GM19025 (cell line): ENCODE measurements around the gene PRKAR1B.

Experiments
- ATAC-seq: cut with Tn5 transposase; IDR thresholded peaks from one replicate; pipeline ENCODE4 v1.9.1; 2021; ENCODE audit warnings: mild to moderate bottlenecking, low read depth, moderate library complexity; ENCODE audit not compliant: unreplicated experiment

PRKAR1B gene

DNA sequence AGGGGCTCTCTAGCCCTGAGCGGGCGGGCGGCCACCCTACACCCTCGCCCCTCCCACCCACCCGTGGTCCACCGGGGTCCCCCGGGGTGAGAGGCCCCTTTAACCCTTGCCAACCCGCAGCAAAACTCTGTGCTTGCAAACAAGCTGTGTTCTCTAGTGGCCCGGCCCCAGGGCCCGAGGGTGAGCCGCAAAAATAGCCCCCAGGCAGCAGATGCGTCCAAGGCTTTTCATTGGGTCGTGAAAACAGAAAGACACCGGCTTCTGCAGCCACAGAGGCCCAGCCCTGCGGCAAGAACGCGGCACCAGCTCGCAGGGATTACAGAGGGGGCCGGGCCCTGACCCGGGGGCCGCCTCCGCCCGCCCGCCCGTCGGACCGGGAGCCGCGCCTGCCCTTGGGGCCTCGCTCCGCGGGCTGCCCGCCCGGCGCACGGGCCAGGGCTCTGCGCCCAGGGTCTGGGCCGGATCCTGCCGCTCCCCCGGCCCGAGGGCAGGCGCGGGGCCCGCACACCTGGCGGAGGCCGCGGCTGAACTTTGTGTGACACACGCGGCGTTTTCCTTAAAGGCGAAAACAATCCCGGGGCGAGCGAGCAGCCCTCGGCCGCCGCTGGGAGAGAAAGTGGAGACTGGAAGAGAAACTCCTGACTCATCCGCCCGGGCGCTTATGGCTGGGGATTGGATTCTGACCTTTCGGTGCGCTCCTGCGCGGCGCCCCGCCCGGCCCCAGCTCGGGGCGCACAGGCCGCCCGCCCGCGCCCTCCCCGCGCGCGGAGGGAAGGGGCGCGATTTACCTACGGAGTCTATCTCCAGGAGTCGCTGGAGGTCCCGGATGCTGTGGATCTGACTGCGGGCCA is 210.2 kb downstream of the PRKAR1B start:
- no peak for ATAC-seq

DNA sequence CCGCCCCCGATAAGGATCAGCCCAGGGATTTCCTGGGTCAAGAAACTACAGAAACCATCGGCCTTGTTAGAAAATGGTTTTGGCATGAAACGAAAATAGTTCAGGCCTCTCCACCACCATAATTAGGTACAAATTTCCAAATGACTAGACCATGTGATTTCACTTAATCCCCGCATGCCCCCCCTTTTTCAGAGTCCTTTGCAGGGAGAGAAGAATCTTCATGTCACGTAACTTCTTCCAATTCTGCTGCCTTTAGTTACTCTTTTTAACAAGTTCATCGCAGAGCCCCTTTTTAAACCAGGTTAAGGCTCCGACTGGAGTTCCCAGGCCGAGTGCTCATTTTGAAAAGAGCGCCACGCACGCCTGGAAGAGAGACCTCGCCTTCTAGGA is 210.9 kb downstream of the PRKAR1B start:
- ATAC-seq, result no peak

DNA sequence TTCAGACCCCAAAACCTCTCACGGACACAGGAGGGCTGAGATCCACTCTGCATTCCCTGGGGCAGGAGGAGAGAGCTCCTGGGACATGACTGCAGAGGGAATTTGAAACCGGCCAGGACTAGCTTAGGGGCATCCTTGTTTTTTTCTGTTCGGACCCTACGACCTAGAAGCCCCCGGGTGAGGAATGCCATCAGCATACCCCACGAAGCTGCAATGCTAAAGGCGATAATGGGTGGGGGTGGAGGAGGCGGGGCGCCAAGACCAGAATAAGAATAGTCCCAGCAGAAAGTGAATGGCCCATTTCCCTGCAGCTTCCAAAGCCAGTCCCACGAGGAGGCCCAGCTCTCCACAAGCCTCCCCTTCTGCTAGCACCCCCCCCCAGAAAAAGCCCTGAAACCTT is 211.5 kb downstream of the PRKAR1B start:
- ATAC-seq, result no peak

DNA sequence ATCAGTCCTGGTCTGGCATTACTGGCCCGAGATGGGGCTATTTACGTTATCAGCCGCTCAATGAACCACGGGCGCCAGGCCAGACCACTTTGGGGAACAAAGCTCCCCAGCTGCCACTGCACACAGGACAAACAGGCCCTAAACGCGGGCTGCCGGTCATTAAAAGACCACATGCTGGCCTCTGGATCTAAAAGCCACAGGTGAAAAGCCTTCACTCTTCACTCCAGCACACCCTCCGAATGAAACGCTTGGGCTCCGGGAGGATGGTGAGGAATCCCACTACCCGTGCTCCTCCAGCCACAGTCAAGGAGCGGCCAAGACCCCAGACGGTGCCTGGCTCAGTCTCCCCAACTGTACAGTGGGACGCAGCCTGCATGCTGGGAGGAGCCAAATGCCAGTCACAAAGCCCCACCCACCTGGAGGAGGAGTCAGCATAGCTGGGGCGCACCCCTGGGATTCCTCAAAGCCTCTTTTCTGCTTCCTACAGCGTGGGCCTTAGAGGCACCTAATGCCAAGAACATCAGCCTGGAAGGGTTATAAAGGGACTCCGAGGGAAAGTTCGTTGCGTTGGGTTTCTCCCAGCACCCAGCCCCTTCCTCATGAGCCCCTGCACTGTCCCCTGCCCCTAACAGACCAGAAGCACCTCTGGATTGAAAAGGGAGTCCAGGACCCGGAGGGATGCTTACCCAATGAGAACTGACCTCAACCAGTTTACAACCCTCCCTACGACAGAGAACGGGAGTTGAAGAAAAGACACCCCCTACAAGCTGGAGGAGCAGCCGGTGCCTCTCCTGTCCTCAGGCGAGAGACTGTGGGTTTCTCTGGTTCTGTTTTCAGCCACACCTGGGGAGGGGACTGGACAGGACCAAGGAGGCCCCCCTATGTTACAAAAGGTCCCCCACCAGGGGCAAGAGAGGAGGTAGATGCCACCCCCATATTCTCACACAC is 212.2 kb downstream of the PRKAR1B start:
- ATAC-seq, result no peak

DNA sequence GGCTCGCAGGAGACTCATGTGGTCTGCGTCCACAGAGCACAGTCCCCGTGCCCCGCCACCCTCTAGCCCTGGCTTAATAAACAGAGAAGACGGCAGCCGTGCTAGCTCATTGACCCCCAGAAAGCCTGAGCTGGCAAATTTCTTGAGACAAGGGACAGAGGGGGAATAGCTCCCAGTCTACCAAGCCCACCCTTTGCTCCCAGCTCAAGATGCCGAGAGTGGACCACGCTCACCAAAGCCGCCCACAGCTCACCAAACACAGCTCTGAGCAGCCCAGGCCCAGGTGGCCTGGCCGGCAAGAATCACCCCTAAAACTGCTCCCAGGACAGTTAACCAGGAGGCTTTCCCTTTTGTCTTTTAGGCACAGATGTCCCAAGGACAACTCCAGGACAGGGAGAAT is 212.8 kb downstream of the PRKAR1B start:
- no peak for ATAC-seq

DNA sequence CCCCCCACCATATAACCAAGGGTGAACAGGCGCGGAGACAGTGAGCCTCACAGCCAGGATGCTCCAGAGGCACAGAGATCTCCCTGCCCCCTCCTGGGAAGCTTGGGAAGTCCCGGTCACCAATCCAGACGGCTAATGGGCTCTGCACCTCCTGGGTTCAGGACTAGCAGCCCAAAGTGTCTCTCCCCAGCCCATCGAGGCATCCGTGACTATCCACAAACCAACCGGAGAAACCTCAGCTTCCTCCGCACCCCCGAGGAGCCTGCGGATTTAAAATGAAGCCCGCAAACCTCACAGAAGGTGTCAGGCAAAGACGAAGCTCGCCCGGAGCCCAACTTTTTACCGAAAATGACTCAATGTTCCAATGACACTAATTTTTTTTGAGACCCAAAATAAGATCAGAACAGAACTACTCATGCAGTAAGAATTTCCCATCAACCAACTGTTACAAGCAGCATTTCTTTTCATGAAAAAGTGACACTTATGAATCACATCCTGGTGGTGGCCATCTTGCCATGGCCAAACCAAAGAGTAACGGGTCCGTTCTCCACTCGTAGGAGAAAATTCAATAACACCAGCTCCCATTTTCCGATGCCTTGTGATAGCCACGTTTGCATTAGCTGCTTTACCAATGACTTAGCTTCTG is 213.4 kb downstream of the PRKAR1B start:
- ATAC-seq, result no peak

DNA sequence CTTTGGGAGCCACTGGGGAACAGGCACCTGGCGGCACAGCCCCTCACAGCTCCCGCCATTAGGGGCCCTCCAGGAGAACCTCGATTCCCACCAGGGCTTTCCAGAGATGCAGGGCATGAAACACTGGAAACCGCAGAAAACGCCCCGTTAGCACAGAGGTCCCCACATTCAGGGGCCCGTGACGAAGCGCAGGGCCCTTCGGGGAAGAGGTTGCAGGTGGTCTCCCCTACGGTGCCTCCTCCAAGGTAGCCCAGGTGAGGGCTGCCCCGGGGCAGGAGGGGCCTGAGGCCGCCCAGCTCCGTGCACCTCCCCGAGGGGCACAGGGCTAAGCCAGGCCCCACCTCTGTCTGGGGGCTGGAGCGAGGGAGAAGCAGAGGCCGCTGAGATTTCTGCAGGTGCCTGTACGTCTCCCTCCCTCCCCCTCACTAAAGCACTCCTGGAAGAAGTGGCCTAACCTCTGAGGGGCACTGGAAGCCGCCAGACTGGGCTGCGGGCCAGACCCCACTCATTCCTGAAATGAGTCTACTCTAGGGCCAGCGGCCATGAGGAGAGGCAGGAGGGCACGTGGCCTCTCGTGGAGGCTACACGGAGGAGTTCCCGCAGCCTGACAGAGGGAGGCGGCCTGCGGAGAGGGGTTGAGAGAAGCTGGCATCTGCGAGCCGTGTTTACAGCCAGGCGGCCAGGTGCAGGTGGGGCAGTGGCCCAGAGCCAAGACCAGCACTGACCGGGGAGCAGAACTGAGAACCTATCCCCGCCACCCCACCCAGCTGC is 214.4 kb downstream of the PRKAR1B start:
- ATAC-seq, result no peak

DNA sequence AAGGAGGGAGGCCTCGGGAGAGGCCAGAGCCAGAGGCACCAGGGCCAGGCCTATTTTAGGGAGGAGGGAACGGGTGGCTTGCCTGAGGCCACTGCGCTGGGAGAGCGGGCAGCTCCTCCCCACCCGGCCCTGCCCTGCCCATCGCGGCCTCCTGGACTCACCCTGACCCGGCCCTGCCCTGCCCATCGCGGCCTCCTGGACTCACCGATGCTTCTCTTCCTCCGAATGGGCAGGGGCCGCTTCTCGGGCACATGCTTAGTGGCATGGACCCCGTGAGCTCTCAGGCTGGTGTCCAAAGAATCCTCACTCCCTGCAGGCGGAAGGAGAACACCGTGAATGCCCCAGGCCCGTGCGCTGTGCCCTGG is 215.0 kb downstream of the PRKAR1B start:
- no peak for ATAC-seq

DNA sequence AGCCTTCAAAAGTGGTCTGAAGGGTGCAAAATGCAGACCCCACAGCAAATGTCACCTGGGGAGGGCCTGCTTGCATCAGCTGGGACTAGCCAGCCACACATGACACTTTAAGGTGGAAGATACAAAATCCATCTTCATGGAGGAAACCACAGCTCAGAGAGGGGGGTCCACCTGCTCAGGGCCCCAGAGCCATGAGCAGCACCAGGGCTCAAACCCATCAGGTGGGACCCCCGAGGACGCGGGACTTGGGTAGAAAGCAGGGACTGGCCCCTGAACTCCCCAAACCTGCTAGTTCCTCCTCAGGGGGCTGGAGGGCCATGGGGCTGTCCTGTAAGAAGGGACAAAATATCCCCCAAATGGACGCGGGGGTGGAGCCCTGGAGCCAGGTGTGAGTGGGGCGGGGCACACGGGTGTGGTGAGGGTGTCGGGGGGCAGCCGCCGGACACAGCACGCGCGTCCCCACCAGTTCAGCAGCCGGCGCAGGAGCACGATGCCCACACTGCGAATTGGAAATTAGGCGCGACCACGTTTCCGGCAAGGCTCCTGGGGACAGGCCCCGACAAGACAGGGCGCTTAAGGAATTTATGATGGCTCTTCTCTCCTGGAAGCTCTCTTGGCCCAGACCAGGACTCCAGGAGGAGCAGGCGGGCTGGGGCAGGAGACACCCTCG is 215.5 kb downstream of the PRKAR1B start:
- no peak for ATAC-seq

DNA sequence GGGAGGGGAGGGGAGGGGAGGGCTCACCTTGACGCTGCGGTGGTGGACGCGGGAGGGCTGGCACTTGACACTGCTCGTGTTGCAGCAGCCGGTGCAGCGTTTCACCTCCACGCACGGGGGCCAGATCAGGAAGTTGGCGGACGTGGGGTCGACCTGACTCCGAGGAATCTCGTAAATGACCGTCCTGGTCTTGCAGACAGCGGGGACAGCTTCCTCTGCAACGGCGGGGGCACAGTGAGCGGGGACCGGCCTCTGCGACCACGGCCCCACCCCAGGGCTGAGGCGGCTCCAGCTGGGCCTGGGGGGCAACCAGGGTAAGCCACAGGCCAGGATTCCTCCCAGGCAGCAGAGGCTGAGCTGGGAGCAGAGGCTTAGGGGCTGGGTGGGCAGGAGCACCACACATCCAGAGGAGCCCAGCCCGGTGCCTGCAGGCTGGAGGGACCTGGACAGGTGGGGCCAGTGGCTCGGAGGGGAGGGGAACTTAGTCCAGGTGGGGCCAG is 216.2 kb downstream of the PRKAR1B start:
- ATAC-seq, result no peak

DNA sequence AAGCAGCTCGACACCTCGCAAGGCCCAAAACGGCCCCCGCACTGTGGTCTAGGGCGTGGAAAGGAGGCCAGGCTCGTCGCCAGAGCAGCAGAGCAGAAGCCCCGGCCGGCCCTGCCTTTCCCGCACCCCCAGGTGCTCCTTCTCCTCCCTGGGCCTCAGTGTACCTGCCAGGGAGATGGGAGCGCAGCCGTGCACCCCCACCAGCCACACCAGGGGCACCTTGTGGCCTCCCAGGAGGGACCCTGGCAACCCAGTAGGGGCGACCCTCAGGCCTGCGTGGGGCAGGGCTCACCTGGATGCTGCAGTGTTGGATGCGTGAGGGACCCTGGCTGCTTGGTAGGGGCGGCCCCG is 217.0 kb downstream of the PRKAR1B start:
- no peak for ATAC-seq

DNA sequence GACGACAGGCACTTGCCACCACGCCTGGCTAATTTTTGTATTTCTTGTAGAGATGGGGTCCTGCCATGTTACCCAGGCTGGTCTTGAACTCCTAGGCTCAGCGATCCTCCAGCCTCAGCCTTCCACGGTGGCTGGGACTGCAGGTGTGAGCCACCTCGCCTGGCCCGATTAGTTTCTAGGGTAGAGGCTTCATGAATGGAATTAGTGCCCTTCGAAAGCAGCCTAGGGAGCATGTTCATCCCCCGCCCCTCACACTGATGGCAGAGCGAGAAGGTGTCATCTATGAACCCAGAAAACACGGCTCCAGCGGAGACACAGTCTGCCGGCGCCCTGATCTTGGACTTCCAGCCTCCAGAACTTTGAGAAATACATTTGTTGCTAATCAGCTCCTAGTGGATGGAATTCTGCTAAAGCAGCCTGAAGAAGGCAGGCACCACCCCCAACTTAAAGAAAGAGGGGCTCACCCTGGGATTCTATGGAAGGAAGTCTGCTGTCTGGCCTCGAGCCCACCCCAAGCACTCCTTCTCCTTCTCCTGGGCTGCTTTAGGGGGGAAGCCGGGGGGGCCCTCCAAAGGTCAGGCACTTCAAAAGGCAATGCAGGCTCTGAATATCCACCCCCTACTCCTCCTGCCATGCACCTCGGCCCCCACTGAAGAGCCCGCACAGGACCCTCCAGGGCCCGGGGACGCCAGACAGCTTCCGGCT is 217.5 kb downstream of the PRKAR1B start:
- ATAC-seq, result no peak

DNA sequence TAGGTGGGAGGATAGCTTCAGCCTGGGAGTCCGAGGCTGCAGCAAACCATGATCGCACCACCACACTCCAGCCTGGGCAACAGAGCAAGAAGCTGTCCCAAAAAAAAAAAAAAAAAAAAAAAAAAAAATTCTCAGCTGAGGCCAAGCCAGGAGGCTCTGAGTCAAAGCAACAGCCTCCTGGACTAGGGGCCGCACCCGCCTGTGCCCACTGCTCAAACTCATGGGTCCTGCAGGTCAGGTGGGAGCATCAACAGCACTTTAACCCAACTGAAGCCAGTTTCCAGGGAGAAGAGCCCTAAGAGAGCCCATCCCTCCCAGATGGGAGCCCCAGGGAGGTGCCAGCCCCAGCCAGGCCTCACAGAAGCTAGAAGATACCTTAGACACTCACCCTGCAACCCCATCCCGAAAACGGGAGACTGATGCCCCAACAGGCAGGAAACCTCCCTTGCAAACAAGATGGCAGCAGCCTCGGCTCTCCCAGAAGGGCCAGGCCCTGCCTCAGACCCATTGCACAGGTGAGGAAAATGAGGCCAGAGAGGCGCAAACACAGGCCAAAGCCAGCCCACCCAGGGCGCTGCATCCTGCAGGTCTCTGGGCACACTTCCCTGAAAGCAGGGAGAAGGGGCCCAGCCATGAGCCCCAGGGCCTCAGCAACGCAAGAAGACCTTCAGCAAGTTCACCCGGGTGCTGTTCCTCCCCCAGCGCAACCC is 218.5 kb downstream of the PRKAR1B start:
- ATAC-seq, result no peak

DNA sequence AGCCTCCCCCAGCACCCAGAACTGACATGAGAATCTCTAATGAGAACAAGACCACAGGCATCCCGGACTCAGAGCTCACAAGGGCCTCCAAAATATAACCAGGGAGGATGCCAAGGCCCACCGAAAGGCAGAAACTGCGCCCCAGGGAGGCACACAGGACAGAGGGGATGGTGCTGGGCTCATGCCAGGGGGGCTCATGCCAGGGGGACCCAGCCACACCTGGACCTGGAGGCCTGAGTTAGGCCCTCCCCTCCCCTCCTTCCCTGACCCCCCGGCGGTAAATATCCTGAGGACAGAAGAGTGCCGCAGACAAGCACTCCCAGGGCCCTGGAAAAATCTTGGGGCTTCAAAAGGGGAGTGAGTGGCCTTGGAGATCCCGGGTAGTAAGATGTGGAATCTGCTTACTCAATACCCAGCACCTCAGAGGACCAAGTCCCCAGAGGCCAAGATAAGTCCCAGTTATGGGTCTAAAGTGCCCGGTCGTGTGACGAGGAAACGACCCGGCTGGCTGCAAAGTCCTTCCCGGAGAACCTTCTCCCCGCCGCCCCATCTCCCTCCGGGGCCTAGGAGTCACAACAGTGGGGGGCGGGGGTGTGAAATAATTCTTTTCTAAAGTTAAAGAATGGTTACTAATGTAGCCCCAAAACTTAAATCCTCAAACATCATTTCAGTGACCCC is 219.3 kb downstream of the PRKAR1B start:
- ATAC-seq, result no peak

DNA sequence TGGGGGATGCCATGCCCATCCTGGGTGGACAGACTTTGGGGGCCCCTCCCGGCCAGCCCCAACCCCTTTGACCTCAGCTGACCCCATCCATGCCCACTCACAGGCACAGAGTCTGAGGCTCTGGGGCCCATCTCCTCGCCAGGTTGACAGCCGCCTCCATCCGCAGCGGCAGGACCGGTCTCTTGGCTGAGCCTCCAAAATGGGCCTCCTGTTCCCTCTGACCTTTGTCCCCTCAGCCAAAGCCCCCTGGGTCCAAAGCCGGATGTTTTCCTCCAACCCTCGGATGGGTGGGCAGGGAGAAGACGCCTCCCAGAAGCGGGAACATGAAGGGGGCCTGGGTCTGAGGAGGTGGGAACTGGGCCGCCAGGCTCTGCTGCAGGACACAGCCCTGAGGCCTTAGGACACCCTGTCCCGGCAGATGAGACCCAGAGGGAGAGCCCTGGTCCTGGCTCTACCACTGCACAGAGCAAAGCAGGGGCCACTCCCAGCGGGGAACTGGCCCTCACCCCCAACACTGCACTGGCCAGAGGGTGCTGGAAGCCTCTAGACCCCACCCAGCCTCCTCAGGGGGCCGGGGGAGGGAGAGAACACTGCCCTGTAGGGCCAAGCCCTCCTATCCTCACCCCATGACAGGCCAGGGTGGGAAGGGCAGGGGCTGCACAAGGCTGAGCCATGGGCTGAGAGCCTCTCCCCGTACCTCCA is 220.0 kb downstream of the PRKAR1B start:
- ATAC-seq, result no peak

DNA sequence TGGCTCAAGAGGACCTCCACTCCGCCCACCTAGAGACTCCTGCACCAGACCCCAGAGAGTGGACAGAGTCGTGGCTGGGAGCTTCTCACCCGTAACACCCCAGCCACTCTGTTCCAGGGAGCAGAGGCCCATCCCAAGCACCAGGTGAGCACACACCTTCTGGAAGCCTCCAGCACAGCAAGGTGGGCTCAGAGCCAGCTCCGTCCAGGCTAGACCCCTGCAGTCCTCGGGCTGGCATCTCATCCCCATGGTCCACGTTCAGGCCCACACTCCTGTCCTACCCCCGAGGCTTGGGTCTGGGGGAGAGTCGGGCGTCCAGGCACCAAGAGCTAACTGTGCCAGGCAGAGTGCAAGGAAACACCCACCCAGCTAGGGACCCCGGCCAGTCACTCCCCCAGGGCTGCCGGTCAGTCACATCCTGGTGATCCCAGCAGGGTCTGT is 220.7 kb downstream of the PRKAR1B start:
- no peak for ATAC-seq

DNA sequence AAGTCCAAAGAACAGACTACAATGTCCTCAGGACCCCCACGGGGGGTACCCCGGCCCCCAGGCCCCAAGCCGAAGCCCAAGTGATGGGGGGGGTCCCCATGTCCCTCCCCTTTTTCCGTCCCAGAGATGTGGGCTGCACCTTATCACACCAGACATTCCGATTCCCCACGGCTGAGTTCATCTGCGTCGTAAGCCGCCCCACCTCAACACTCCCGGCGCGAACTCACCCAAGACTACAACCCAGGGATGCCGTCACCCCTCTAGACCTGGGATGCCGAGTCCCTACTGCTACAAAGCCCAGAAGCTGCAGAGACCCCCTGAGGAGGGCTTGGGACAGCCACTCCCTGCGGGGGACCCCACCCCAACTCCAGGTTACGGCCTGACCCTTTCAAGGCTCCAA is 221.9 kb downstream of the PRKAR1B start:
- ATAC-seq, result no peak
